Measurements from ENCODE around the gene AUNIP.

Gene AUNIP

DNA sequence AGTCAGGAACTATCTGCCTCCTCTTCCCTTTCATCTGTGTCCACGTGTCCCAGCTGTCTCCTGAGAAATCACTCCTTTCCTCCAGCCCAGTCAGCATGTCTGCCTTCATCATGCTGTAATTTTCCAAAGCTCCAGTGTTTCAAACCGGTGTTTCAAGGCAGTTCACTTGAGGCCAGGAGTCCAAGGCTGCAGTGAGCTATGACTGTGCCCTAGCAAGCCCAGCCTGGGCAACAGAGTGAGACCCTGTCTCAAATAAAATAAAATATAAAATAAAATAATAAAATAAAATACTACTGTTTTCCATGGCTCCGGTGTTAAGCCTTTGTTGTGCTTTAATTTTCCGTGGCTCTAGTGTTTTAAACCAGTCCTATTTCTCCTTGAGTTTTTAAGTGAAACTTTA lies 67.1 kb downstream of the AUNIP start:
- H3K36me3 ChIP-seq (replicated peaks in 1 of 2; ENCODE audit: control insufficient read depth in 2 of 2, insufficient read depth in 2 of 2, low read length in 2 of 2) = no peaks in the 10 kb centered on the region
- WGBS, 2 donors (ENCODE audit: extremely low coverage in 2 of 2, insufficient read length in 2 of 2, insufficient replicate concordance in 1 of 2) = no CpG with 5 or more reads among the region's 4 CpGs
- H2BK120ac ChIP-seq (ENCODE audit: low read depth, low read length) = no peak overlapping the region
- no peak overlapping the region for H2BK5ac ChIP-seq (ENCODE audit: low read length)
- H3K79me1 ChIP-seq (ENCODE audit: low read depth, low read length) = no peaks in the 10 kb centered on the region
- no peak for DNase-seq (ENCODE audit: low spot score)
- no peak overlapping the region for H3K18ac ChIP-seq (ENCODE audit: low read length)
- no peak overlapping the region for H3K27ac ChIP-seq (replicated peaks; ENCODE audit: low read length)
- no peak overlapping the region for H4K8ac ChIP-seq (ENCODE audit: low read depth, low read length)
- H3K9me3 ChIP-seq (replicated peaks in 1 of 2; ENCODE audit: control insufficient read depth in 2 of 2, insufficient read depth in 1 of 2, low read depth in 1 of 2, low read length in 2 of 2) = no peaks in the 10 kb centered on the region
- H2BK12ac ChIP-seq (ENCODE audit: low read length) = no peak overlapping the region
- no peak overlapping the region for H3K9ac ChIP-seq (ENCODE audit: low read depth, low read length, poor library complexity)
- H2AFZ ChIP-seq (ENCODE audit: low read length) = no peak overlapping the region
- no peak overlapping the region for H3K4me2 ChIP-seq (ENCODE audit: insufficient read depth, low read length, poor library complexity, severe bottlenecking)
- H3K4me1 ChIP-seq (ENCODE audit: control insufficient read depth in 2 of 2, insufficient read depth in 1 of 2, low read depth in 1 of 2, low read length in 2 of 2) = peaks cover 4 to 22% of the 10 kb centered on the region in 2 donors
- no peak overlapping the region for H2AK5ac ChIP-seq (ENCODE audit: low read depth, low read length)
- no peak overlapping the region for H3K4ac ChIP-seq (ENCODE audit: low read length)
- H3K27me3 ChIP-seq (ENCODE audit: control insufficient read depth in 3 of 3, insufficient read depth in 3 of 3, low read depth in 1 of 3, low read length in 3 of 3) = no peaks in the 10 kb centered on the region
- no peak overlapping the region for H4K91ac ChIP-seq (ENCODE audit: low read depth, low read length, poor library complexity)
- H3K23ac ChIP-seq (ENCODE audit: low read depth, low read length, poor library complexity) = no peak overlapping the region
- H3K4me3 ChIP-seq (ENCODE audit: low read length in 2 of 2) = no peak overlapping the region
- no peak overlapping the region for H3K14ac ChIP-seq (ENCODE audit: low read length)
- no peak overlapping the region for H2BK15ac ChIP-seq (ENCODE audit: low read length)

DNA sequence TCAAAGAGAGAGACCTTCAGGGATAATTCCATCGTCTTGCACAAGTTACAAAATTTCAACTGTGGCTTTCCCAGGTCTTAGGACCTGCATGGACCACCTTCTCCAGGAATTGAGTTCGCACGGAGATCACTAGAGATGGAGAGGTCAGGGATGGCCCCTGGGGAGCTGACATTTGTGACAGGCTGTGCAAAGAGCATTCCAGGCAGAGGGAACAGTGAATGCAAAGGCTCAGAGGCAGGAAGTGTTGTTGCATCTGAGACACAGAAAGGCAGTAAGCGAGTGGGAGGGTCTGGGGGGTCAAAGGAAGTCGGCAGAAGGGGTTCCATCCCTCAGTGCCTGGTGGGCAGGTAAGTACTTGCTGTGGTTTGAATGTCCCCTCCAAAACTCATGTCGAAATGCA lies 68.8 kb downstream of the AUNIP start:
- Histone ChIP-seq H3K9ac (ENCODE audit: low read depth, low read length, poor library complexity) (no peak overlapping the region), H2AK5ac (ENCODE audit: low read depth, low read length) (no peak overlapping the region), H3K79me1 (ENCODE audit: low read depth, low read length) (no peaks in the 10 kb centered on the region), H2BK15ac (ENCODE audit: low read length) (no peak overlapping the region), H2BK5ac (ENCODE audit: low read length) (no peak overlapping the region), H3K4me1 (ENCODE audit: control insufficient read depth in 2 of 2, insufficient read depth in 1 of 2, low read depth in 1 of 2, low read length in 2 of 2) (peaks cover 1 to 29% of the 10 kb centered on the region in 2 donors), H3K4ac (ENCODE audit: low read length) (no peak overlapping the region), H3K4me3 (ENCODE audit: low read length in 2 of 2) (no peak overlapping the region), H4K8ac (ENCODE audit: low read depth, low read length) (no peak overlapping the region), H3K14ac (ENCODE audit: low read length) (no peak overlapping the region), H3K9me3 (replicated peaks in 1 of 2; ENCODE audit: control insufficient read depth in 2 of 2, insufficient read depth in 1 of 2, low read depth in 1 of 2, low read length in 2 of 2) (no peaks in the 10 kb centered on the region), H3K27ac (replicated peaks; ENCODE audit: low read length) (no peak overlapping the region), H3K23ac (ENCODE audit: low read depth, low read length, poor library complexity) (no peak overlapping the region), H3K18ac (ENCODE audit: low read length) (no peak overlapping the region), H3K27me3 (ENCODE audit: control insufficient read depth in 3 of 3, insufficient read depth in 3 of 3, low read depth in 1 of 3, low read length in 3 of 3) (no peaks in the 10 kb centered on the region), H2BK12ac (ENCODE audit: low read length) (no peak overlapping the region), H2BK120ac (ENCODE audit: low read depth, low read length) (no peak overlapping the region), H3K4me2 (ENCODE audit: insufficient read depth, low read length, poor library complexity, severe bottlenecking) (no peak overlapping the region), H2AFZ (ENCODE audit: low read length) (no peak overlapping the region), H3K36me3 (replicated peaks in 1 of 2; ENCODE audit: control insufficient read depth in 2 of 2, insufficient read depth in 2 of 2, low read length in 2 of 2) (no peaks in the 10 kb centered on the region), H4K91ac (ENCODE audit: low read depth, low read length, poor library complexity) (no peak overlapping the region)
- no CpG with 5 or more reads among the region's 6 CpGs for WGBS, 2 donors (ENCODE audit: extremely low coverage in 2 of 2, insufficient read length in 2 of 2, insufficient replicate concordance in 1 of 2)
- DNase-seq (ENCODE audit: low spot score) = no peak

DNA sequence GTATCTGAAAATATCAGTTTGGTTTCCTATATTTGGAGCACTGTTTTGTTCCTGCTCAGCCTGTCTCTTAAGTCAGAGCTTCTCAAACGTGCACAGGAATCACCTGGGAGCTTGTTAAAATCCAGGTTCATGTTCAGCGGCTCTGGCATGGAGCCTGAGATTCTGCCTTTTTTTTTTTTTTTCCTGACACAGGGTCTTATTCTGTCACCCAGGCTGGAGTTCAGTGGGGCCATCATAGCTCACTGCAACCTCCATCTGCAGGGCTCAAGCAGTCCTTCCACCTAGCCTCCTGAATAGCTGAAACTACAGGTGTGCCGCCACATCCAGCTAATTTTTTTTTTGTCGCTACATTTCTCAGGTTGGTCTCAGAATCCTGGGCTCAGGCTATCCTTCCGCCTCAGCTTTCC lies 71.5 kb downstream of the AUNIP start:
- Histone ChIP-seq H3K18ac (ENCODE audit: low read length) (no peak overlapping the region), H4K8ac (ENCODE audit: low read depth, low read length) (no peak overlapping the region), H3K27ac (replicated peaks; ENCODE audit: low read length) (no peak overlapping the region), H2BK120ac (ENCODE audit: low read depth, low read length) (no peak overlapping the region), H3K9ac (ENCODE audit: low read depth, low read length, poor library complexity) (no peak overlapping the region), H3K23ac (ENCODE audit: low read depth, low read length, poor library complexity) (no peak overlapping the region), H3K14ac (ENCODE audit: low read length) (no peak overlapping the region), H3K27me3 (ENCODE audit: control insufficient read depth in 3 of 3, insufficient read depth in 3 of 3, low read depth in 1 of 3, low read length in 3 of 3) (no peaks in the 10 kb centered on the region), H3K4ac (ENCODE audit: low read length) (no peak overlapping the region), H3K4me2 (ENCODE audit: insufficient read depth, low read length, poor library complexity, severe bottlenecking) (no peak overlapping the region), H2BK15ac (ENCODE audit: low read length) (no peak overlapping the region), H3K9me3 (replicated peaks in 1 of 2; ENCODE audit: control insufficient read depth in 2 of 2, insufficient read depth in 1 of 2, low read depth in 1 of 2, low read length in 2 of 2) (no peaks in the 10 kb centered on the region), H2BK5ac (ENCODE audit: low read length) (no peak overlapping the region), H2AK5ac (ENCODE audit: low read depth, low read length) (no peak overlapping the region), H3K36me3 (replicated peaks in 1 of 2; ENCODE audit: control insufficient read depth in 2 of 2, insufficient read depth in 2 of 2, low read length in 2 of 2) (no peaks in the 10 kb centered on the region), H3K79me1 (ENCODE audit: low read depth, low read length) (no peaks in the 10 kb centered on the region), H3K4me3 (ENCODE audit: low read length in 2 of 2) (no peak overlapping the region), H2BK12ac (ENCODE audit: low read length) (no peak overlapping the region), H4K91ac (ENCODE audit: low read depth, low read length, poor library complexity) (no peak overlapping the region), H2AFZ (ENCODE audit: low read length) (no peak overlapping the region), H3K4me1 (ENCODE audit: control insufficient read depth in 2 of 2, insufficient read depth in 1 of 2, low read depth in 1 of 2, low read length in 2 of 2) (peaks cover 4 to 48% of the 10 kb centered on the region in 2 donors)
- DNase-seq (ENCODE audit: low spot score) = no peak
- WGBS, 2 donors (ENCODE audit: extremely low coverage in 2 of 2, insufficient read length in 2 of 2, insufficient replicate concordance in 1 of 2) = no CpG with 5 or more reads among the region's 5 CpGs

DNA sequence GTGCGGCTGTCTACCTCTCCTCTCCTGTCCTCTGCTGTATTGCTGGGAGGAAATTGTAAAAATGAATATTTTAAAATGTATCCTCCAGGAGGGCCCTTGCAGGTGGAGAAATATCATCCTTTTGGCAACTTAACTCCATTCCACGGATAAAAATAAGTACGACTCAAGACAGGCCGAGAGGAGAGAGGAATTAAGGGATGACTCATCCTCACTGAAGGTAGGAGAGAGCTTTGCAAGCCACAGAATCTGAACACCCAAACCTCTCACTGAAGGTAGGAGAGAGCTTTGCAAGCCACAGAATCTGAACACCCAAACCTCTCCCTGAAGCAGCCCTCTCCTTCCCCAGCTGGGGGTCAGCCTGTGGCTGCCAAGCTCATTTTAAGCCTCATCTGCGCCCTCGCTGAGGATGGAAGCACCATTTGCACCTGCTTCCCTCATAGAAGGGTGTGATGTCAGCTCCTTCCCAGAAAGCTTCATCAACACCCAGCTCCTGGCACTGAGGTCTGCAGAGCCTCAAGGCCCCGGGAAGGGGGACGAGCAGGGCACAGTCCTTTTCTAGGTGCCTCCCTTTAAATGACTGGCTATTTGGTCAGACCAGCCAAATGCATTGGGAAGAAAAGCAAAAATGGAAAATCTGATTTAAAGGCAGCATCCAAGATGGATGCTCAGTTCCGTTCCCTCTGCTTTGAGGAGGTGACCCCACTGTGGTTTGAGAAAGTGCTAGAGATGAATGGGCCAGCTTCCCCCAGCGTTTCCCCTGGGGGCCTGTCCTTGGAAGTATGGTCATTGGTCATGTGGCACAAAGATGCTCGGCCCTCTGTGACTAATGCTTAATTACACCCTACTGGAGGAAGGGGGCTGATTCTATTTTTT lies 72.1 kb downstream of the AUNIP start:
- H3K79me1 ChIP-seq (ENCODE audit: low read depth, low read length) = no peaks in the 10 kb centered on the region
- peaks cover 4 to 49% of the 10 kb centered on the region in 2 donors for H3K4me1 ChIP-seq (ENCODE audit: control insufficient read depth in 2 of 2, insufficient read depth in 1 of 2, low read depth in 1 of 2, low read length in 2 of 2)
- no peak overlapping the region for H2BK120ac ChIP-seq (ENCODE audit: low read depth, low read length)
- no peak overlapping the region for H3K4me3 ChIP-seq (ENCODE audit: low read length in 2 of 2)
- H3K23ac ChIP-seq (ENCODE audit: low read depth, low read length, poor library complexity) = no peak overlapping the region
- no peaks in the 10 kb centered on the region for H3K27me3 ChIP-seq (ENCODE audit: control insufficient read depth in 3 of 3, insufficient read depth in 3 of 3, low read depth in 1 of 3, low read length in 3 of 3)
- no peak overlapping the region for H3K14ac ChIP-seq (ENCODE audit: low read length)
- no peak overlapping the region for H2BK5ac ChIP-seq (ENCODE audit: low read length)
- H3K9ac ChIP-seq (ENCODE audit: low read depth, low read length, poor library complexity) = no peak overlapping the region
- H2BK15ac ChIP-seq (ENCODE audit: low read length) = no peak overlapping the region
- no peaks in the 10 kb centered on the region for H3K9me3 ChIP-seq (replicated peaks in 1 of 2; ENCODE audit: control insufficient read depth in 2 of 2, insufficient read depth in 1 of 2, low read depth in 1 of 2, low read length in 2 of 2)
- no peak overlapping the region for H4K91ac ChIP-seq (ENCODE audit: low read depth, low read length, poor library complexity)
- no peak overlapping the region for H3K4me2 ChIP-seq (ENCODE audit: insufficient read depth, low read length, poor library complexity, severe bottlenecking)
- no peak overlapping the region for H2AFZ ChIP-seq (ENCODE audit: low read length)
- no peak overlapping the region for H3K4ac ChIP-seq (ENCODE audit: low read length)
- no peak overlapping the region for H2BK12ac ChIP-seq (ENCODE audit: low read length)
- no peak overlapping the region for H4K8ac ChIP-seq (ENCODE audit: low read depth, low read length)
- DNase-seq (ENCODE audit: low spot score) = no peak
- no peaks in the 10 kb centered on the region for H3K36me3 ChIP-seq (replicated peaks in 1 of 2; ENCODE audit: control insufficient read depth in 2 of 2, insufficient read depth in 2 of 2, low read length in 2 of 2)
- H2AK5ac ChIP-seq (ENCODE audit: low read depth, low read length) = no peak overlapping the region
- H3K27ac ChIP-seq (replicated peaks; ENCODE audit: low read length) = no peak overlapping the region
- no CpG with 5 or more reads among the region's 11 CpGs for WGBS, 2 donors (ENCODE audit: extremely low coverage in 2 of 2, insufficient read length in 2 of 2, insufficient replicate concordance in 1 of 2)
- H3K18ac ChIP-seq (ENCODE audit: low read length) = no peak overlapping the region
